ENCODE data around the gene MPP7.

DNA sequence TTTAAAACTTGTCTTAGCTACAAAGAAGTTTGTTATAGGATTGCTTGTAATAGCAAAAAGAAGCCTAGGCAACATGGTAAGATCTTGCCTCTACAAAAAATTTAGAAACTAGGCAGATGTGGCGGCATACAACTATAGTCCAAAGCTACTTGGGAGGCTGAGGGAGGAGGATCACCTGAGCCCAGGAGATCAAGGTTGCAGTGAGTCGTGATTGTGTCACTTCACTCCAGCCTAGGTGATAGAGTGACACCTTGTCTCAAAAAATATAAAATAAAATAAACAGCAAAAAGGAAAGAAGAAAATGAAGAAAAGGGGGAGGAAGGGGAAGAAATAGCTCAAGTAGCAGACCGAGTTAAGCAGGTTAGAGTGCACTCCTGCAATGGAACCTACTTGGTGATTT, 47.0 kb upstream of the MPP7 start:
- TF ChIP-seq POLR2A (IDR thresholded peaks at IDR 0.05; ENCODE audit: extremely low read depth, insufficient read length): no peak
- TF ChIP-seq, protein P1, sequence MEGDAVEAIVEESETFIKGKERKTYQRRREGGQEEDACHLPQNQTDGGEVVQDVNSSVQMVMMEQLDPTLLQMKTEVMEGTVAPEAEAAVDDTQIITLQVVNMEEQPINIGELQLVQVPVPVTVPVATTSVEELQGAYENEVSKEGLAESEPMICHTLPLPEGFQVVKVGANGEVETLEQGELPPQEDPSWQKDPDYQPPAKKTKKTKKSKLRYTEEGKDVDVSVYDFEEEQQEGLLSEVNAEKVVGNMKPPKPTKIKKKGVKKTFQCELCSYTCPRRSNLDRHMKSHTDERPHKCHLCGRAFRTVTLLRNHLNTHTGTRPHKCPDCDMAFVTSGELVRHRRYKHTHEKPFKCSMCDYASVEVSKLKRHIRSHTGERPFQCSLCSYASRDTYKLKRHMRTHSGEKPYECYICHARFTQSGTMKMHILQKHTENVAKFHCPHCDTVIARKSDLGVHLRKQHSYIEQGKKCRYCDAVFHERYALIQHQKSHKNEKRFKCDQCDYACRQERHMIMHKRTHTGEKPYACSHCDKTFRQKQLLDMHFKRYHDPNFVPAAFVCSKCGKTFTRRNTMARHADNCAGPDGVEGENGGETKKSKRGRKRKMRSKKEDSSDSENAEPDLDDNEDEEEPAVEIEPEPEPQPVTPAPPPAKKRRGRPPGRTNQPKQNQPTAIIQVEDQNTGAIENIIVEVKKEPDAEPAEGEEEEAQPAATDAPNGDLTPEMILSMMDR (IDR thresholded peaks at IDR 0.05; ENCODE audit: low read depth, low read length): no peak
- TF ChIP-seq, protein P2, sequence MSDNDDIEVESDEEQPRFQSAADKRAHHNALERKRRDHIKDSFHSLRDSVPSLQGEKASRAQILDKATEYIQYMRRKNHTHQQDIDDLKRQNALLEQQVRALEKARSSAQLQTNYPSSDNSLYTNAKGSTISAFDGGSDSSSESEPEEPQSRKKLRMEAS (IDR thresholded peaks at IDR 0.05; ENCODE audit: low read depth, low read length): no peak

Measured in NB4 (cell line).